PC-9 (cell line): Measurements from ENCODE around the gene UQCR10. TPM values are rescaled to one million over a fixed set of nuclear protein-coding genes. Genes with fewer than 3 reads are reported as not detected.

Source experiments
- BruUV-seq: library from RNA; stranded (reverse); fragments of 400-500 nt; replicated peaks from 2 replicates; lab custom pipeline; 2021; lab: Mats Ljungman, UMichigan
- CTCF ChIA-PET: fragments of 300-600 bp; sonication (Branson Sonifier 250); formaldehyde crosslinking; loops from one replicate; lab custom pipeline; 2022; ENCODE audit warnings: antibody characterized with exemption; lab: Charles Lee
- POLR2A ChIA-PET: fragments of 300-600 bp; sonication (Branson Sonifier 250); formaldehyde crosslinking; loops from one replicate; lab custom pipeline; 2022; ENCODE audit warnings: antibody characterized with exemption; ENCODE audit not compliant: unreplicated experiment; lab: Charles Lee
- DNase-seq, 2 experiments: peaks; one replicate each; pipeline versions ENCODE4 v3.0.0 to v3.0.0-alpha.2; 2015 to 2022; ENCODE audit warnings: mixed read lengths in 1 of 2
- H2AFZ ChIP-seq: fragments of 200-600 bp; sonication (generic); 2 replicates; pipeline ENCODE4 v1.8.1; 2017; ENCODE audit warnings: antibody characterized with exemption
- H3F3A ChIP-seq: fragments of 200-600 bp; sonication (generic); 2 replicates; pipeline ENCODE4 v1.8.1; 2017; ENCODE audit warnings: antibody characterized with exemption, mild to moderate bottlenecking, low read depth; ENCODE audit not compliant: insufficient read depth
- H3K27ac ChIP-seq: fragments of 200-600 bp; sonication (generic); 2 replicates; pipeline ENCODE4 v1.6.1; 2016; ENCODE audit warnings: mixed run types
- H3K27me3 ChIP-seq: fragments of 200-600 bp; sonication (generic); 2 replicates; pipeline ENCODE4 v1.6.1; 2016; ENCODE audit warnings: low read depth, mixed run types; ENCODE audit not compliant: insufficient read depth
- H3K36me3 ChIP-seq: fragments of 200-600 bp; sonication (generic); 2 replicates; pipeline ENCODE4 v1.6.1; 2016; ENCODE audit warnings: low read depth, mixed run types
- H3K4me1 ChIP-seq: fragments of 200-600 bp; sonication (generic); replicated peaks from 2 replicates; pipeline ENCODE4 v1.6.1; 2016; ENCODE audit warnings: mixed run types; ENCODE audit not compliant: insufficient read depth
- H3K4me2 ChIP-seq: fragments of 200-600 bp; sonication (generic); 2 replicates; pipeline ENCODE4 v1.6.1; 2017; ENCODE audit warnings: mixed run types
- H3K4me3 ChIP-seq: fragments of 200-600 bp; sonication (generic); 2 replicates; pipeline ENCODE4 v1.6.1; 2016; ENCODE audit warnings: mixed run types
- H3K79me2 ChIP-seq: fragments of 200-600 bp; sonication (generic); 2 replicates; pipeline ENCODE4 v1.6.1; 2017; ENCODE audit warnings: low read depth, mixed run types
- H3K9me2 ChIP-seq: fragments of 200-600 bp; sonication (generic); 2 replicates; pipeline ENCODE4 v1.8.1; 2017; ENCODE audit warnings: mild to moderate bottlenecking; ENCODE audit not compliant: insufficient read depth
- H3K9me3 ChIP-seq: fragments of 200-600 bp; sonication (generic); 2 replicates; pipeline ENCODE4 v1.8.1; 2016; ENCODE audit warnings: low read depth; ENCODE audit not compliant: insufficient read depth
- H4K20me1 ChIP-seq: fragments of 200-600 bp; sonication (generic); 2 replicates; pipeline ENCODE4 v1.8.1; 2017; ENCODE audit not compliant: insufficient read depth
- CTCF ChIP-seq: fragments of 200-600 bp; sonication (generic); conservative IDR thresholded peaks from 2 replicates; pipeline ENCODE4 v1.6.1; 2017; ENCODE audit warnings: mixed run types, antibody characterized with exemption, mild to moderate bottlenecking, moderate library complexity
- EZH2 ChIP-seq: fragments of 200-600 bp; sonication (generic); IDR thresholded peaks from 2 replicates; pipeline ENCODE4 v1.8.0; 2017; ENCODE audit warnings: antibody characterized with exemption, low read depth
- intact Hi-C: fragments of 100-400 bp; cut with micrococcal nuclease; formaldehyde crosslinking; loops from one replicate; pipeline ENCODE4 v1.10.0; 2022; ENCODE audit not compliant: unreplicated experiment
- total RNA-seq: library from RNA; stranded (reverse); gene quantifications from 2 replicates; pipeline ENCODE4 v1.2.3, GENCODE V29; 2021

The UQCR10 gene
- total RNA-seq, 1 experiment from 2014 or later: 103 TPM

- intact Hi-C loops: no loop called here
- ChIA-PET CTCF (no interaction called here), POLR2A (no interaction called here)
- H3K4me1 ChIP-seq: no peaks in the 10 kb centered on the region
- no TSS peak for BruUV-seq
- no peak overlapping the region for H3K4me2 ChIP-seq
- H4K20me1 ChIP-seq: no peaks in the 10 kb centered on the region
- no peaks in the 10 kb centered on the region for H3K9me3 ChIP-seq
- no peaks in the 10 kb centered on the region for H3F3A ChIP-seq
- H3K9me2 ChIP-seq: no peaks in the 10 kb centered on the region
- H3K27ac ChIP-seq: no peak overlapping the region
- no peak overlapping the region for H2AFZ ChIP-seq
- no peak for TF ChIP-seq EZH2
- no peak for TF ChIP-seq CTCF
- no peaks in the 10 kb centered on the region for H3K36me3 ChIP-seq
- no peaks in the 10 kb centered on the region for H3K79me2 ChIP-seq
- DNase-seq: no peak
- H3K27me3 ChIP-seq: no peaks in the 10 kb centered on the region
- no peak overlapping the region for H3K4me3 ChIP-seq
Measured at GRCh38 chr22:29740216-29740615, 27.0 kb upstream of the UQCR10 start.

GRCh38 chr22:29741926-29742325 is 25.2 kb upstream of the UQCR10 start:
- no TSS peak for BruUV-seq
- H3K4me2 ChIP-seq: no peak overlapping the region
- H3K27ac ChIP-seq: no peak overlapping the region
- H3K9me2 ChIP-seq: no peaks in the 10 kb centered on the region
- H2AFZ ChIP-seq: no peak overlapping the region
- POLR2A ChIA-PET: no interaction called here
- H3K4me1 ChIP-seq: no peaks in the 10 kb centered on the region
- no peaks in the 10 kb centered on the region for H3K79me2 ChIP-seq
- no peaks in the 10 kb centered on the region for H4K20me1 ChIP-seq
- DNase-seq: no peak
- no peaks in the 10 kb centered on the region for H3K36me3 ChIP-seq
- TF ChIP-seq EZH2 (no peak), CTCF (no peak)
- intact Hi-C loops: no loop called here
- no peaks in the 10 kb centered on the region for H3K27me3 ChIP-seq
- H3K9me3 ChIP-seq: no peaks in the 10 kb centered on the region
- no peak overlapping the region for H3K4me3 ChIP-seq
- H3F3A ChIP-seq: no peaks in the 10 kb centered on the region
- CTCF ChIA-PET: no interaction called here

- no peaks in the 10 kb centered on the region for H3K9me3 ChIP-seq
- BruUV-seq: no TSS peak
- no peaks in the 10 kb centered on the region for H3F3A ChIP-seq
- H4K20me1 ChIP-seq: no peaks in the 10 kb centered on the region
- H3K4me3 ChIP-seq: no peak overlapping the region
- intact Hi-C loops: no loop called here
- no peaks in the 10 kb centered on the region for H3K4me1 ChIP-seq
- no peak for TF ChIP-seq EZH2
- TF ChIP-seq CTCF: no peak
- H3K79me2 ChIP-seq: no peaks in the 10 kb centered on the region
- no peak for DNase-seq
- H2AFZ ChIP-seq: no peak overlapping the region
- POLR2A ChIA-PET: no interaction called here
- no peaks in the 10 kb centered on the region for H3K36me3 ChIP-seq
- H3K9me2 ChIP-seq: no peaks in the 10 kb centered on the region
- H3K4me2 ChIP-seq: no peak overlapping the region
- no peak overlapping the region for H3K27ac ChIP-seq
- no peaks in the 10 kb centered on the region for H3K27me3 ChIP-seq
- CTCF ChIA-PET: no interaction called here
Measured at GRCh38 chr22:29742326-29742725, 24.8 kb upstream of the UQCR10 start.
